GM19397 (cell line): Measurements from ENCODE around the gene SEMA5B.

Experiments
- ATAC-seq: cut with Tn5 transposase; IDR thresholded peaks from one replicate; pipeline ENCODE4 v1.9.1; 2021; ENCODE audit warnings: mild to moderate bottlenecking, moderate library complexity; ENCODE audit not compliant: unreplicated experiment

SEMA5B gene

GRCh38 chr3:123025642-123026521 is 1.7 kb downstream of the SEMA5B start:
- ATAC-seq: no peak

DNA sequence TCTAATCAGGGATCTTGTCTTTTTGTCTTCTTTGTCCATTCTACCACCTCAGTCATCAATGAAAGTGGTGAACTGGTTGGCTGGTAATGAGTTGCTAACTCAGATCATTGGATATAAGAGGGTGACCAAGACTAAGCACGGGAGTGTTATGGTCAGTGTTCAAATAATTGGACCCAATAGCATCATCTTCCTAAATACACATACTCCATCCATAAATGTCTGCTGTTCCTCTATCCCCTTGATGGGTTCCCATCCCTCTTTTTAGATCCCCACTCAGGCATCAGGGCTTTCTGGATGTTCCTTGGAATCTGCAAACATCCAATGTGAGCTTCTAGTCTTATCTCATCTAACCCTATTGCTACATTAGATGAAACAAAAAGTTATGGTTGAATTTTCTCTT is 3.5 kb downstream of the SEMA5B start:
- ATAC-seq: no peak

DNA sequence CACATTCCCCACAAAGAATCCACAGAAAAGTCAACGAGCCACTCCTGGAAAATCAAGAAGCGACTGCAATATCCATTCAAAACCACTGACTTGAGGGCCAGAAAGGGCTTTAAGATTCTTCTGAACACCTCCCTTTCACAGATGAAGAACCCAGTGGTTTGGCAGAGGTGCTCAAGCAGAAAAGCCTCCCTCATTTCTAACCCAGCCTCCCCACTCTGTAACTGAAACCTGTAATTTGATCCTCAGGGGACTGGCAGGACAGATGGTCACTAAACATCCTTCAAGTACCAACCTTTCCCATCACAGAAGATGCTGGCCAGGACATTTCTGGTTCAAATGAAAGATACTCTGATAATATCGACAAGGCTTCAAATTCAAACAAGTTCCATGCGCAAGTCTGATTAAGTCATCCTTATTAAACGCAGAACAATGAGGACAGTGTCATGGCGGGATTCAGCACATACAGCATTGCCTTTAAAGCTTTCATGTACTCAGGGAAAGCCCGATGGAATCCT is 5.5 kb downstream of the SEMA5B start:
- no peak for ATAC-seq

GRCh38 chr3:123021388-123021787 is 6.2 kb downstream of the SEMA5B start:
- ATAC-seq: no peak

DNA sequence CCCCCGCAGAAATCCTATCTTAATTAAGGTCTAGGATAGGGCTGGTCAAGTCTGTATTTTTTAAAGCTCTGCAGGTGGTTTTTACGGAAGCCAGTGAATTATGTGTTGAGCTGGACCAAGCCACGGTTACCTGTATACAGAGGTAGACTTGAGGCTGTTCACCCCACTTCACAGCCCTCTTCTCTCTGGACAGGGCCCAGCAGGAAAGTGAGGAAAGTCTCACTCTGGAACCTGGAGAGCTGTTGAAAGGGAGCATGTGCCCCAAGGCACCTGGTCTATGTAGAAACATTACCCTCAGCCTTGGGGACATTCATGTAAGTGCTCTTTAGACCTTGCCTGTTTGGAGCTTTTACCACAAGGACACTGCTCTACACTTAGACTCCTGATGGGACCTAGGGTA is 6.9 kb downstream of the SEMA5B start:
- no peak for ATAC-seq

DNA sequence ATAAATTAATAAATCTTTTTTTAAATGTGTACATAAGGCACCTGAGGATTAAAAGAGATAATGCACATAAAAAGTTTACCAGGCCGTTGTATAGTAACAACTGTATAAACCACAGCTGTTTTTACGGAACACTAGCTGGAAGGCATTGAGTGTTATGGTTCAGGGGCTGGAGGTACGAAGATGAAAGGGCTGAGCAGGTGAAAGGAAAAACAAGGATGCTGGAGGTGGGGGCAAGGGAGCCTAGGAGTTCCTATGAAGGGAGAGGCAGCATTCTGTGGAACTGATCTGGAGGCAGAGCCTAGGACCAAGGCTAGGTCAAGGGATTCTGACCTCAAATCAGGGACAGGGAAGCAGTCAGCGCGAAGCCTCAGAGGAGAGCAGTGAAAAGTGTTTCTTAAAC is 8.0 kb downstream of the SEMA5B start:
- no peak for ATAC-seq

DNA sequence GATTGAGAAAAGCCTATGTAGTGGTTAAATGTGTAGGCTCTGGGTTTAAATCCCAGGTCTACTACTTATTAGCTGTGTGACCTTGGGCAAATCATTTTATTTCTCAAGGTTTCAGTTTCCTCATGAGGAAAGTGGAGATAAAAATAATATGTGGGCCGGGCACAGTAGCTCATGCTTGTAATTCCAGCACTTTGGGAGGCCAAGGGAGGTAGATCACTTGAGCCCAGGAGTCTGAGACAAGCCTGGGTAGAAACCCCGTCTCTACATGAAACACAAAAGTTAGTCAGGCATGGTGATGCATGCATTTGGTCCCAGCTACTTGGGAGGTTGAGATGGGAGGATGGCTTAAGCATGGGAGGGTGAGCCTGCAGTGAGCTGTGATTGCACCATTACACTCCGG is 8.4 kb downstream of the SEMA5B start:
- no peak for ATAC-seq

DNA sequence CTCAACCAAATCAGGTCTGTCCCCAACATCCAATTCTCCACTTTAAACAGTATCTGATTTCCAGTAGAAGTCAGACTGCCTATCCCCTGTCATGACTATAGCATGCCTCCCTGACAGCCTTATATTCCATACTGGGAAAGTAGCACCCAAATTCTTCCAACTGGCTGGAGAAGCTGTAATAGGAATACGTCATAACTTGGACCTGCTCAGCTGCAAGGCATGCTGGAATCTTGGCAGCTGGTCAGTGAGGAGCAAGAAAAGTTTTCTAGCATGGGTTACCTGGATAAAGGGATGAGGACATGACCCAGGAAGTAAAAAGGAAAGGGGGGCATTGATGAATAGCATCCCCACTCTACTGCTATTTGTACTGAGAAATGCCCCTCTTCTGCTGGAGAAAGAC is 8.9 kb downstream of the SEMA5B start:
- ATAC-seq: no peak

DNA sequence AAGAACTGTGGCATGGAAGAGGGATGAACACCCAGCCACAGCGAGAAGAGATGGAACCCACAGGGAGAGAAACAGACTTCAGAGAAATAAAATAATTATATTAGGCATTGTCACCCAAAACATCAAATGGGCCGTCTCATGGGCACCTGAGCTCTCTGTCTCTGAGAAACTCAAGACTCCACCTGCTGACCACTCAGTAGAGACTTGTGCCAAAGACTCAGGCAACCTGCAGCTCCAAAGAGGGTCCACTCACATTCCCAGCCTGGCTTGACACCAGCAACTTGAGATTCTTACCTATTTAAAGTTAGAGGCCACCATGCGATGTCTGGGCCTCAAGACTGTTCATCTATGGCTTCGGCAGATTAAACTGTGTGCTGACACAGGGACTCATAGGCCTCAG is 12.0 kb downstream of the SEMA5B start:
- no peak for ATAC-seq

GRCh38 chr3:123013876-123014275 is 13.7 kb downstream of the SEMA5B start:
- no peak for ATAC-seq

DNA sequence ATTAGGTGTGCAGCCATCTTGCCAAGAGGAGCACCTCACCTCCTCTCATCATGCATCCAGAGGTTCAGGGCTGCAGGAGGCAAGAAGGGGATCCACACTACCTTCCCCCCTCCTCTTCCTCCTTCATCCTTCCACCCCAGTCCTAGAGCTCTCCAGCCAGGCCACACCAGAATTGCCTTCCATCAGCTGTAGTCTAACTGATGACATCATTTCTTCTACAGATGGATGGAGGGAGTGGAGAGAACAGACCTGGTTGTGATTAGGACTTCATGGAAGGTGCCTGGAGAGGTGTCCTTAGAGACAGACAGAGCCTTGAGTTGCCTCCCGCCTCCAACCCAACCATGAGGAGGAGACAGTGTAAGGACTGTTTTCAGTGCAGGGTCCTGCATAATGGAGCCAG is 14.9 kb downstream of the SEMA5B start:
- no peak for ATAC-seq

GRCh38 chr3:123011447-123011846 is 16.1 kb downstream of the SEMA5B start:
- no peak for ATAC-seq

GRCh38 chr3:123008840-123009239 is 18.7 kb downstream of the SEMA5B start:
- no peak for ATAC-seq

DNA sequence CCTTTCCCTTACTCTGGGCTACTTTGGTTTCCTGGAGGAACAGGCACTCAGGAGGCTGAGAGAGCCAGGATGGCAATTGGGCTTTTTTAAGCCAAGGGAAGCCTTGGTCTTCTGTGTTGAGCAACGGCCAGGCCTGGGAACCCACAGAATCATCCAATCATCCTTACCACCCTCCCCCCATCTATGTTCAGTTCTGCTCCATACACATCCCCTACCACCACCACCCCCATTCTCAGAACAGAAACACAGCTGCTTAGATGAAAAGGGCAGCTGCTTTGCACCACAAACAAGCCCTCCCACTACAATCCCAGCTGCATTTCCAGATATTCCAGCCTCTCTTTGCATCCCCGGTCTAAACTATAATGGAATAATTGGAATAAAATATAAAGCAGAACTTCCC is 21.0 kb downstream of the SEMA5B start:
- ATAC-seq: no peak

DNA sequence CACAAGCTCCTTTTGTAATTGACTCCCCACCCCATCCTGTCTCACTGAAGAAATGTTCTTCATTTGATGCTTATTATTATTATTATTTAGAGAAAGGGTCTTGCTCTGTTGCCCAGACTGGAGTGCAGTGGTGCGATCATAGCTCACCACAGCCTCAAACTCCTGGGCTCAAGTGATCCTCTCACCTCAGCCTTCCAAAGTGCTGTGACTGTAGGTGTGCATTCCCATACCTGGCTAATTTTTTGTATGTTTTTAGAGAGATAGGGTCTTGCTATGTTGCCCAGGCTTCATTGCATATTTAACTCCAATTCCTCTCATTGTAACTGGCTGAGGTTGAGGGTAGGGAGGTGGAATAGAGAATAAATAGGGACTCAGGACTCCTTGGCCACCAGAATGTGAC is 22.3 kb downstream of the SEMA5B start:
- no peak for ATAC-seq

- no peak for ATAC-seq
These were observed 23.2 kb downstream of the SEMA5B start for GRCh38 chr3:123004201-123004918.

GRCh38 chr3:123002749-123003497 is 24.6 kb downstream of the SEMA5B start:
- no peak for ATAC-seq

DNA sequence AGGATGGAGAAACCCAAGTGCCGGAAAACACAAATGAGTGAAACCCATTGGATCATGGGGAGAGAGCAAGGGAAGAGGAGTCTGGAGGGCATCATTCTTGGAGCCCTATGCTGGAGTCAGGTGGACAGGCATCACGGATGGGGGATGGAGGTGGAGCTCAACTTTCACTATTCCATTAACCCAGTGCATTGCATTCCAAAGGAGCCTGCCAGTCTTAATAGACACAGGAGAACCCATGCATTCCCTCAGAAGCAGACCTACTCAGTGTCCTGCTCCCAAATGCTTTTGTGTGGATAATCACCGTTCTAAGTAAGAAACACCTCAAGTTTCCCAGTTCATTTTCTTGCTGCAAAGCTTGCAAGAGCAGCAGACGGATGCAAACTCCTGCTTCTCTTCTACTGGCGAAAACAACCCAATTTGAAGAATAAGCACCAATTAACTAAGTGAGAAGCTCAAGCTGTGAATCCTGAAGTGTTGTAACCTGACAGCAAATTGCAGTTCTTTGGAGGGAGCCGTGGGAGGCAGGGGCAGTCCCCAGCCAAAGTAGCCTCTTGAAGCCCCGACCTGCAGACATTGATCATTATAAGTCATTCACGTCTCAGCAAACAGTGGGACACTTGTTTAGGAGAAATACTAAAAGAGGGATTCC is 25.3 kb downstream of the SEMA5B start:
- ATAC-seq: no peak

DNA sequence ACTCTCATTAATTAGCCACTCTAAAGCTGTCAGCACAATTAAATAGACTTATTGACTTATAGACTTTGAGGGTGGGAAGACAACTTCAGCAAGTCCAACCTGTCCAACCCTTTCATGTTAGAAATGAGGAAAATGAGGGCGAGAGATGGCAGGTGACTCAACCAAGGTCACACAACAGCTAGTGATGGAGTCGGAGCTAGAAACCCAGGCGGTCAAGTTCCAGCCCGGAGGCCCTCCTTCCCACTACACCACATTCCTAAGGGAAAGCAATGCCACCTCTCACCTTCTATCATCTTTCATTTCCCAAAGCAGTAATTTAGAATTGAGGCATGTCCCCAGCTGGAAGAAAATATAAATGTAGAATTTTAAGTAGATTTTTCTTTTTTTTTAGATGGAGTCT is 28.7 kb downstream of the SEMA5B start:
- no peak for ATAC-seq

- no peak for ATAC-seq
These were observed 29.4 kb downstream of the SEMA5B start for GRCh38 chr3:122998206-122998605.

DNA sequence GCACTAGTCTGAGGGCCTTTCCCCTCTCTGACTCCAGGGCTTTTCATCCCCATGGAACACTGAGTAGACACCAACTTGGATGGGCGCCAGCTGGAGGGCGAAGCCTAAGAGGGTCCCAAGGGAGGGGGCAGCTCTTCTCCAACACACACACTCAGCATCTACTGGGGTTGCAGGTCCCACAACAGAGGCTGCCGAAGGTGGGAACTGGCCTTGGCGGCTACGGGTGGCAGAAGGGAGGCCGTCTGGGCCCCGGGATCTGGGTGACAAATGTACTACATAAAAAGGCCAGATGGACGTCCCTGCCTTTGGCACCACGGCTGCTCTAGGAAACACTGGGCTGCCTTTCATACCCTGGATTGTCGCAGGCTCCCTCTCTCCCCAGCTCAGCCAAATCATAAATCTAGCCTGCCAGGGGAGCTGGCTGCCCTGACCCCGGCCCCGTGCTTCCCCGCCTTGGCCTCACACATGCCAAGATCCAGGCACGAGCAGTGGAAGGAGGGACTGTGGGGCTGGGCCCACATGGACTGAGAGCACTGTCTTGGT is 31.5 kb downstream of the SEMA5B start:
- no peak for ATAC-seq
